GM19467 (cell line): Measurements from ENCODE around the gene DVL1.
"Not testable (repeated sequence)": the region's sequence is repeated elsewhere in the genome, so short reads cannot be mapped to it uniquely, and the experiment has no call there.

Experiments used
- ATAC-seq: cut with Tn5 transposase; IDR thresholded peaks from one replicate; pipeline ENCODE4 v1.9.1; 2021; ENCODE audit warnings: mild to moderate bottlenecking, moderate library complexity; ENCODE audit not compliant: unreplicated experiment

The DVL1 gene

DNA sequence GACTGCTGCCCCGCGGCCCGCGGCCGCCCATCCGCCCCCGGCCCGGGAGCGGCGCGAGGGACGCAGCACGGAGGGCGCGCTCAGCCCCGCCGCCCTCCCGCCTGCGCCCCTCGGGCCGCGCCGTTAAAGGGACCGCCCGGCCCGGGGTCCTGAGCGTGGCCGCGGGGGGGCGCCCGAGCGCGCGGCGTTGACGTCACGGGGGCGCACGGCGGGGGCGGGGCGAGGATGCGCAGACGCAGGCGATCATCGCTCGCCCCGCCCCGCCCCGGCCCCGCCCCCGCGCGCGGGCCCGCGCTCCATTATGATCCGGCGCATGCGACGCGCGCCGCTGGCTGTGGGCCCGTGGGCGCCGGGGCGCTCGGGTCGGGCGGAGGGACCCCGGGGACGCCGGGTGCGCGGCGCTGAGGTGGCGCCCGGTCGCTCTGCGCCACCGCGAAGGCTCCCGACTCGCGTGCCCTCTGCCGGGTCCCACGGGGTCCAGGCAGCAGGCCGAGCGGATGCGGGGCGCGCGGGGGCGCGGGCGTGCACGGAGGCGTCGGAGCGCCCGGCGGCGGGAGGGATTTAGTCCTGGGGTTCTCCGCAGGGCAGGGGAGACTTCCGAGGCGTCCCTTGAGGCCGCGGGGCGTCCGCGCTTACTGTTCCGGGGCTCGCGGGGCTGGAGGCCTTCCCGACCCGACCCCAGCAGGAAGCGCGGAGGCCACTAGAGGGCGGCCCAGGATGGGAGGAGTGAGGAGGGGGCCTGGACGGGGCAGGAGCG lies at the start of gene DVL1:
DVL1 (minus strand) TSS at position 163 of the 757 bp plus-strand sequence. CDS start 353 bp downstream, outside the sequence.
- ATAC-seq: peak; percentile 47

DNA sequence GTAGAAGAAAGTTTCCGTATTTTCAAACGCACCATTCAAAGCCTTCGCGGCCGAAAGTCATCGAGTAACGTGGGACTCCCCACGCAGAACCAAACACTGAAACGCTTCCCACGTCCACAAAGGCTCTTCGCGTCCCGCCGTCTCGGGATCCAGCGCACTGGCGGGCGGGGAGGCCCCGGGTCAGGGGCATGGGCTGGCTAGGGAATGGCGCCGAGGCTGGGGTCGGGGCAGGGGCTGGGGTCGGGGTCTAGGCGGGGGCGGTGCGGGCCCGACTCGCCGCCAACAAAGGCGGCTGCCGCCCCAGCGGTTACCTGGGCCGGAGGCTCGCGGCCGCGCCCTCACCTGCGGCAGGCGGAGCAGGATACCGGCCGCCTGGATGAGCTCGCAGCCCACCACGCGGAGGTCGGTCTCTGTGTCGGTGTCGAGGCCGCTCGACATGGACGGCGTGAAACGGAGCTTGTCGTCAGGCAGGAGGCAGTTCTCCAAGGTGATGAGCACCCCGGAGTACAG lies 49.5 kb upstream of the DVL1 start:
- no peak for ATAC-seq

DNA sequence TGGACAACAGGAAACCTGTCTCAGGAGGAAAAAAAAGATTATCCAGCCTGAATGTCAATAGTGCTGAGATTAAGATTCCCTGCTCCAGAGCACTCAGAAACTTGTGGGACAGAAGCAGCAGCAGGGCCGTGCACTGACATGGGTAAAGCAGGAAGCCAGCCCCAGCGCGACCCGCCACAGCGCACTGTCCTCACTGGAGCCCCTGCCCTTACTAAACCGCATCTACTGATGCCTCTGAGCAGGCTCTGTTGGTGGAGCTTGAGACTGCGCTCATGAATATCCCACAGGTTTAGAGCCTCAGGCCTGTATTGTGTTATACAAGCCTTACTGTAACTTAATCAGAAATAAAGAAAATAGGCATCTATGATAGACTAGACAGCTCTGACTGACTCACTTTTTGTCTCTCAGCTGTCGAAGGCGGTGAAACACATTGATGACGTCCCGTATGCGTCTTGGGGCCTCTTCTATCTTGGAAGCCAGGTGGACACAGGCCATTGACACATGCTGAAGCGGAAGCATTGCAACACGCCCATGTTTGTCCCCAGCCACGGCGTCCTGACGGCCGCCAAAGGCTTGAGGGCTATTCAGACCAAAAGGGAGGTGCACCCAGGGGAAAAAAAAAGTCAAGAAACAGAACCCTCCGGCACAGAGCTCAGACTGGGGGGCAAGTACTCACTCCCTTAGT lies 48.8 kb upstream of the DVL1 start:
- no peak for ATAC-seq

DNA sequence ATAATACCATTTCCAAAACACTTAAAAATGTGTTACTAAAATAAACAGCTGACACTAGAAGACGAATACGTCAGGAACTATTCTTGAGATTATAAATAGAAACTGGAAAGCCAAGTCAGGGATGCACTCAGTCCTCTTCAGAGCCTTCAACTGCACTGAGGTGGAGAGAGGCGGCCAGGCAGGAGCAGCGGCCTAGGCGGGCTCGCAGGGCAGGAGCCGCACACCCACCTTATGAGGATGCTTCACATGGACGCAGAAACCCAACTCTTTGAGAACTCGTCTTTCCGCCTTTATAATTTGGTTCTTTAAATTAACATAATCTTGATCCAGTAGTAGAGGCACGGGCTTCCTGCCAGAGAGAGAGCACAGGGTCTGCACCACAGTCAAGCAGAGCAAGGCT lies 45.9 kb upstream of the DVL1 start:
- no peak for ATAC-seq

DNA sequence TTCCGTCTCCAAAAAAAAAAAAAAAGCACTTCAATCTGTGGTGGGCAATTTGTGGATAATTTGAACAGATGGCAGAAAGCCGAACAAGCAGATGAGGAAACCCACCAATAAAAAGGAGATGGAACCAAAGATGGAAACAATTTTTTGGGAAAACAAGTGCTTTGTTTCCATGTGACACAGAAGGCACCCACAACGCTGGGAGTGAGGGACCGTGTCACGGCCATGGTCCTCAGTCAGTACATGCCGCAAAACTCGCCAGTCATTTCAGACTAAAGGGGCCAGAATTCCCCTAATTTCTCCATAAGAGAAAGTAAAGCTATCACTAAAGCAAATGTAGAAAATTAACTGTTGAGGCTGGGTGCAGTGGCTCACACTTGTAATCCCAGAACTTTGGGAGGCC lies 44.9 kb upstream of the DVL1 start:
- no peak for ATAC-seq

DNA sequence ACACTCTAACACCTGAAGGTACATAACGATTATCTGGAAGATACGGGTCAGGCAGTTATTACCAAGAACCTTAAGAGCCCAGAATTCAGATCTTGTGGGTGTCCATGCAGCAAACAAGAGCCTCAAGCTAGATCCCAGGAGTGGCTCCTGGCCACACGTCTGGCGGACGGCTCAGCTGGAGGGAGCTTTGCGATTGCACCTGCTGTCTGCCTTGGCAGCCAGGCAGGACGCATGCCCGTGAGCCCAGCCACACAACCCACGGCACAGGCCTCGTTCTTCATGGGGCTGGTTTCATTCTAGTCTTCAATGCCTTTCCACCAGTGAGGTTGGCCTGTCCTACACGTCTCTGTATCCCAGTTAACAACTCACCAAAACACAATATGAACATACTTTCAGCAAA lies 44.2 kb upstream of the DVL1 start:
- no peak for ATAC-seq

DNA sequence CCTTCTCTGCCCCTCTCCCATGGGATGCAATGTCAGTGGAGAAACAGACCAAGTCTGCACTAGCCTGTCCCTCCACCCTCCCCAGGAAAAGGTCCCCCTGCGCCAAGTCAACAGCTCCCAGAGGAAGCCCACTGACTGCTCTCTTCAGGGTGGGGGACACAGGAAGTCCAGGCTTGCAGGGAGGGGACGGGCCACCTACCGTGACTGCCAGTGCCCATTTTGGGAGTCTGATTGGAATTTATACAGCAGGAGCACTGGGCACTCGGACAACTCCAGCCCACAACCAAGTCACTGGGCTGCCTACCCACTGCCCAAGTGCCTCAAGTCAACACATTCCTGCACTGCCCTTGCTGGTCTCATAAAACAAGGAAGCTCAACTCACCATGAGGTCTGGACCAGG lies 43.8 kb upstream of the DVL1 start:
- no peak for ATAC-seq

DNA sequence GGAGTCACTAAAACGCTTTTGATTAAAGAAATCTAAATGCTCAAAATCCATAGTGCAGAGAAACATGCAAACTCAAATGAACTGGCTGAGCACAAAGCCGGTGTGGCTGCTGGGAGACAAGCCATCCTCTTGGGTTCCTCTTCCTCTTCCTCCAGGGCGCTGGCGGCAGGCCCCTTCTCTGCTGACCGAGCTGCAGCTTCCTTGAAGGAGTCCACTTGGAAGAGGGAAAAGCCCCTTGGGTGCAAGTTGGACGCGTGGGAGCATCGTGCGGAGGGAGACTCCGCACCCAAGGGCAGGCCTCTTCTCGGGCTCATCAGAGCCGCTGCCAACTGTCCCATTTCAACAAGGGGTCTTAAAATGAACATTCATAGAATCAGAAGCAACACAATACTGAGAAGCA lies 42.0 kb upstream of the DVL1 start:
- no peak for ATAC-seq

DNA sequence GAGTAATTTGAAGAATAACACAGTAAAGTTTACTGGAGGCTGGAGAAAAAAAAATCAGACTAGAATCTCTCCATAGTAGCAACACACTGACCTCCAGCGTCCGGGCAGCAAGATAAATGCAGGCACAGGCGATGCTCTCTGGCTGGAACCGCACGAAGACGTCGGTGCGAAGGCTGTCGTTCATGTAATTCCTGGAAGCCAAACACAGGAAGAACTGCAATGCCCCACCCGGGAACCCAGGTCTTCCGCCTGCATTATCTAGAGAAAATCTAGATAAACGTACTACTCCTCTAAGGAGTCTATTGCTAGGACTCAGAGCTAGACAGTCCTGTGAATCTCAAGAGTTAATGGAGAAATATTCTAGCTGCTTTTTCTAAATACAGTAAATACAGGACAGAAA lies 41.5 kb upstream of the DVL1 start:
- ATAC-seq: no peak

DNA sequence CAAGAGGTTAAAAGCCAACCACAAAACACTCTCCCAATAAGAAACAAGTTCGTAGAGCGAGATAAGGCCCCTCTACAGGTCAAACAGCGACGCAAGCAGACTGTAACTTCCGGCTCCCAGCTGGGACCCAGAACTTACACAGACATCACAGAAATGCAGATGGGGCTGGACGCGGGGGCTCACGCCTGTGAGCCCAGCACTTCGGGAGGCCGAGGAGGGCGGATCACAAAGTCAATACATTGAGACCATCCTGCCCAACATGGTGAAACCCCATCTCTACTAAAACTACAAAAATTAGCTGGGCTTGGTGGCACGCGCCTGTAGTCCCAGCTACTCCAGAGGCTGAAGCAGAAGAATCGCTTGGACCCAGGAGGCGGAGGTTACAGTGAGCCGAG lies 38.9 kb upstream of the DVL1 start:
- ATAC-seq: no peak

DNA sequence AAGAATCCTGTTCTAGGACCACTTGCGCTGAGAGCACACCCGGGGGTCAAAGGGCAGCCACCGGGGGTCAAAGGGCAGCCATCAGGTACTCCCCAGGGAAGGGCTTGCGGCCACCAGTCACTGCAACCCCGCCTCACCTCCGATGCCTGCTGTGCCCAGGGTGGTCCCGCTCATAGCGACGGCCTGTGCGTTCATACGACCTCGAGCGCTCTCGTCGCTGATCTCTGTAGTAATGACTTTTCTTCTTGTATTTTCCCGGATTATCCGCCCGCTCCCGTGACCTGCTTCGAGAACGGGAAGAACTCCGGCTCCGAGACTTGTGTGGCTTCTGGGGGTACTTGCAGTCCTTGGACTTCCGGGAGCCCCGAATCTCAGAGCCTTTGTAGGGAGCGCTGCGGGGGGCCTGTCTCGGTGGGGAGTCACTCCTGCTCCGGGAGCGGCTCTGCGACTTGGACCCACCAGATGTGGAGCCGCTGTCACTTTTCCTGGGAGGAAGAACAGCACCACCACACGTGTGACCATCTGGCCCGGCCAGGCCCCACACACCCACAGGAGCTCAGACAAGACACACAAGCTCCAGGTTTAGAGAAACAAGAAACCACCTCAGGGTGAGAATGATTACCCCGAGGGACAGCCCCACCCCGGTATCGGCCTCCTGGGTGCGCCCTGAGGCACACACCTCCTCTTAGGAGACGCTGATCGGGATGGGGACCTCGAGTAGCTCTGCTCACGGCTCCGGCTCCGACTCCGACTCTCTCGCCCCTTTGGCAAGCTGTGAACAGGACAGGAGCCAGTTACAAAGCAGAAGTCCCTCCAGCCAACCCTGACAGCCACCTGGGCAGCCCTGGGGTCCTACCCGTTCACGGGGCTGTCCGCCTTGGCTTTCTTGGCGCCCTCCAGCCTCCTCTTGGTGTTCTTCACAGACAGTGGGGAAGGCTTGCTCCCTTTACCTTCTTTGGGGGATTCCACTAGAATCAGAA lies 38.2 kb upstream of the DVL1 start:
- ATAC-seq: no peak

DNA sequence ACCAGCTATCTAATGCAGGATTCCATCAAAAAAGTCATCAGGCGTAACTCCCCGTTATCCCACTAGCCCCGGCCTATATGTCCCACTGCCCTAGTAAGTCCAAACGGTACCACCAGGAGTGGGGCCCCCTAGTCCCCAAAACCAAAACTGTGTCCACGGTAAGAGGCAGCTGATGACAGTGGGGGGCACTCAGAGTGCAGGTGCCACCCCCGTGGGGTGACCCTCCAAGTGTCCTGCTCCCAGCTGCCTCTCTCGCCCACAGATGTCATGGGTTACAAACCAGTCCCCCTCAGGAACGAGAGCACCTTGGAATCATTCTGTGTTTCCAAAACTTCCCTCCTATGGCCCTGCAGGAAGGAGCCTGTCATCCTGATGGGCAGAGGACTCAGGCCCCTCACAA lies 36.7 kb upstream of the DVL1 start:
- no peak for ATAC-seq

DNA sequence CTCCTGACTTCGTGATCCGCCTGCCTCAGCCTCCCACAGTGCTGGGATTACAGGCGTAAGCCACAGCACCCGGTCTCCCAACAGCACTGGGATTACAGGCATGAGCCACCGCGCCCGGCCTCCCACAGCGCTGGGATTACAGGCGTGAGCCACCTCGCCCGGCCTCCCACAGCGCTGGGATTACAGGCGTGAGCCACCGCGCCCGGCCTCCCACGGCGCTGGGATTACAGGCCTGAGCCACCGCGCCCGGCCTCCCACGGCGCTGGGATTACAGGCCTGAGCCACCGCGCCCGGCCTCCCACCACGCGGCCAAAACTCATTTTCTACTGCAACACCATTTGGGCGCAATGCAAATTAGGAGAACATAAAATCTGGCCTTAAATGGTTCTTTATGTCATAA lies 36.1 kb upstream of the DVL1 start:
- ATAC-seq: not testable (repeated sequence)

DNA sequence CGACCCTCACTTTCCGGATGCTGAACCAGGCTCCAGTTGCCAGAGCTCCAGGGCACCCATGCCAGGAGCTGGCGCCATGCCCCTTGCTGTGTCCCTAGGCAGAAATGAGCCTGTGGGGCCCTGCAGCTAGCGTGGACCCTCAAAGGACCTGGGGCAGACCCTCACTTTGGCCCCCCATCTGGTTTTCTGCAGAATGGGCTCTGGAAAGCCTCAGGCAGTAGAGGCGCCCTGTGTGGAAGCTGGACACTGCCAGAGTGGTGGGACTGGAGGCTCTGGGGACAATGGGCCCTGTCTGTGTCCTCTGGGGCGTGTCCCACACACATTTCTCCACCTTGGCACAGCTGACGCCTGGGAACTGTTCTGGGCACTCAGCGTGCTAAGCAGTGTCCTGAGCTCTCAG lies 32.1 kb upstream of the DVL1 start:
- no peak for ATAC-seq

DNA sequence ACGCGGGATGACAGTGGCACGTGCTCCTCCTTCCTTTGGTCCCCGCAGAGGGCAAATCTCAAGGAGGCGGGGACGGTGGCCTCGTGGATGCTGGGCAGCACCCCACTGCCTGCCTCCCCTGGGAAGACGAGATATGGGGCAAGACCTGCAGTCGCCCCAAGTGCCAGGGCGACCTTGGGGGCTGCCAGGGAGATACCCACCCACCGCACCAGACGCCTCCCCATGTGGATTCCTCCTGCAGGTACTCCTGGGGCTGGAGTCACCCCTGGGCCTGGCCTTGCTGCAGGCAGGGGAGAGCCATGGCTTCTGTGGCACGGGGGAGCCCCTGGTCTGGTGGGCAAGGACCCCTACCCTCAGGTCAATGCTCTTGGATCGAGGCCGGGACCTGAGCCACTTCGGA lies 31.6 kb upstream of the DVL1 start:
- no peak for ATAC-seq

DNA sequence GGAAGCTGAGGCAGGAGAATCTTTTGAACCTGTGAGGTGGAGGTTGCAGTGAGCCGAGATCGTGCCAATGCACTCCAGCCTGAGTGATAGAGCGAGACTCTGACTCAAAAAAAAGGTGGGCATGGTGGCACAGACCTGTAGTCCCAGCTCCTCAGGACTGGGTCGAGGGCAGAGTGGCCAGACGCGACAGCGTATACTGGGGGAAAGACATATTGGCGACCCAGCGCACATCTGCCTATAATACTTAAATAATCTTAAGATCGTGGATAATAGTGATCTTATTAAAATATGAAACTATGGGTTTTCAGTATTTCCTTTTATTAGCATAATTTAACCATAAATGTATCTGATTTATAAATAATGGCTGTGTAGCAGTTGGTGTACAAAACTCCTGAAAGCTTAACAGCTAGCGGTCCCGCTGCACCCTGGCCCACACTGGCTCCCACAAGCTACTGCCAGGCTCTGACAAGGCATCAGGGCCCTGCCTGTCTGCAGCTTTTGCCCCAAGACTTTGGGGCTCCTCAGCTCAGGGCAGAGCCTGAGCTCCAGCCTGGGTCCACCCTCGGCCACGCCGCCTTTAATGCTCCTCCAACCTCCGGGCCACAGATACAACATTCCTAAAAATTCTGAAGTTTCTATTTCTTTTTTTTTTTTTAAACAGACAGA lies 28.5 kb upstream of the DVL1 start:
- no peak for ATAC-seq

DNA sequence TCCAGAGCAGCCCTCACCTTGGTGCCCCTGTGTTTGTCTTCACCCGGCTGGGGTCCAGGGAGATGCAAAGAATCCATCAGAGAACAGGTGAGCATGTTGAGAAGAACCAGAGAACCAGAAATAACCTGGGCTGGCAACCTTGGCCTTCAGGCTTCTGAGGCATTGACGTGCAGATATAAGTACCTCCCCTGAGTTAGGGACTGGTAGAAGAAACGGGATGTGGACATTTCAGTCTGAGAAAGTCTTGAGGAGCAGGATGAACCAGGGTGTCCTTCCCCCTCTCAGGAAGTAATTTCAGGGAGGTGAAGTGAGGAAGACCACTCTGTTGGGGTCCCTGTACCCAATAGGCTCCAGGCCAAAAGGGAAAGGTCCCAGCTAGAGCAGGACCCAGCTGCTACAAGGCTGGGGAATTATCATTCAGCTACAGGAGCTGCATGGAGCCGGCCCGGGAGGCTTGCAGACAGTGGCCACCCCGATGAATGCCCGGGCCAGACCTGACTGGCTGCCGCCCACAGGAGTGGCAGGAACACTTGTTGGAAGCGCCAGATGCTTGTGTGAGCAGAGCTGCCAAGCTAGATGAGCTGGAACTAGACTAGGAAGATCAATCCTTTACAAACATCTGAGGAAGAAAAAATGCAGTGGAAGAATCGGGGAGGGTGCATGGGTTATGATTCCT lies 27.5 kb upstream of the DVL1 start:
- ATAC-seq: no peak

DNA sequence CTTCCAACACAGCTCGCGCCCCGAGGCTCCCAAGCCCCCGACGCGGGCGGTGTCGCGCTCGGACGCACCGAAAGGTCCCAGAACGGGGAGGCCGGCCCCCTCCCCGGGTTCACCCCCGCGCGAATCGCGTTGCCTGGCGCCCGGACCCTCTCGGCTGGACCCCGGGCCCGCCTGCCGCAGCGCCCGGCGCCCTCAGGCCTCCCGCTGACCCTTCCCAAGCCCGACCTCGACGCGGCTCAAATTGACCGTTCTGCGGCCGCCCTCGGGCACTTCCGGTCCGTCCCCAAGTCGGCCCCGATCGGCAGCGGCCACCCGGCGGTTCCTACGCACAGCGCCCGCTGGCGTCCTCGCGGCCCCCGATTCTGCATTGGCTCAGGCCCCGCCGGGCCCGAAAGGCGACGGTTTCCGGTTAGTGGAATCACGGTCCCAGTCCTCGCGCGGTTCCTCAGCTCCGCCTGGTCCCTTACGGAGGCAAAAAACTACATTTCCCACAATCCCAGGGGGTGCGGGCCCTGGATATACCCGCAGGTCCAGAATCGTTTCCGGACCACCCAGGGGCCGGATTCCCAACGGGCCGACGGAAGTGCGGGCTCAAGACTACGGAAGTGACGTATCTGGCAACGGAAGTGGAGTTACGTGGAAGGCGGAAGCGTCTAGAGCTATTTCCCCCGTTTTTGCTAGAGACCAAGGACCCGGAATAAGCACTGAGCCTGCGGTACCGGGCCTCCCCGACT lies 25.9 kb upstream of the DVL1 start, which contains the start of gene AURKAIP1:
AURKAIP1 (minus strand) TSS at position 279 of the 734 bp plus-strand sequence. CDS start 451 bp downstream, outside the sequence.
- peak; percentile 83 for ATAC-seq

DNA sequence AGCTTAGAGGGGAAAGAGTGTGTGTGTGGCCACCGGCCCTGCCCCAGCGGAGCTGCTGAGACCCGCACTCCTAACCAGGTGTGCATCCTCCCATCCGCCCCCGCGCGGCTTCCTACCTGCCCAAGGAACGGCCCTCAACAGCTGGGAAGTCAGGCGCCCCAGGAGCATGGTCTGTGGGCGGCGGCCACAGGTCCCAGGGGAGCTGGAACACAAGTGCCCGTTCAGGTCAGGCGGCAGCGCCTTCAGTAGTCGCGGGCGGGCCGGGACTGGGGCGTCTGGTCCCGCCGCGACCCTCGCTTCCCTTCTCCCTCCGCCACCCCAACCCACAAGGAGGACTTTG lies 25.3 kb upstream of the DVL1 start:
- peak; percentile 1 for ATAC-seq
